Stimulated activated CD4-positive, alpha-beta T cell treated with anti-CD3 and anti-CD28 coated beads, Interleukin-12 subunit alpha, Interleukin-12 subunit beta, amount 100 ng/mL, for 48 hours (primary cell): ENCODE measurements around the gene KXD1.
"Not testable (repeated sequence)": the region's sequence is repeated elsewhere in the genome, so short reads cannot be mapped to it uniquely, and the experiment has no call there.

Experiments
- DNase-seq, 3 donors: peaks; one replicate each; pipeline ENCODE4 v3.0.0-alpha.2; 2020; ENCODE audit warnings: low read depth in 2 of 3, low spot score in 1 of 3

The KXD1 gene

DNA sequence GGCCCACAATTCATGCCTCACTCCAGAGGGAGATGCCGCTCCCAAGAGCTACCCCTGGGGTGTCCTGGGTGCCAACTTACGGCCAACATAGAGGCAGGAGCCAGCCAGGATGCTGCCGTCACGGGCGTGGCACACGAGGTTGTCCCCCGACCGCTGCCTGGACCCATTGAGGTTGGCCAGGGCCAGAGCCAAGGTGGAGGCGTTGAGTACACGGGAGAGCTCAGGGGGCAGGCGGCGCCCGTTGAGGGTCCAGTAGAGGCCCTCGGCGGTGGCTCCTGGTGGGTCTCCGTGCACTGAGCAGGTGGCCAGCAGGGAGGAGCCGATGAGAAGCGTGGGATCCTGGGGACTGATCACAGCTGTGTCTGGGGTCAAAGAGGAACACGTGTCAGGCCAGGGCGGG, 41.8 kb downstream of the KXD1 start:
- DNase-seq, result no peak

DNA sequence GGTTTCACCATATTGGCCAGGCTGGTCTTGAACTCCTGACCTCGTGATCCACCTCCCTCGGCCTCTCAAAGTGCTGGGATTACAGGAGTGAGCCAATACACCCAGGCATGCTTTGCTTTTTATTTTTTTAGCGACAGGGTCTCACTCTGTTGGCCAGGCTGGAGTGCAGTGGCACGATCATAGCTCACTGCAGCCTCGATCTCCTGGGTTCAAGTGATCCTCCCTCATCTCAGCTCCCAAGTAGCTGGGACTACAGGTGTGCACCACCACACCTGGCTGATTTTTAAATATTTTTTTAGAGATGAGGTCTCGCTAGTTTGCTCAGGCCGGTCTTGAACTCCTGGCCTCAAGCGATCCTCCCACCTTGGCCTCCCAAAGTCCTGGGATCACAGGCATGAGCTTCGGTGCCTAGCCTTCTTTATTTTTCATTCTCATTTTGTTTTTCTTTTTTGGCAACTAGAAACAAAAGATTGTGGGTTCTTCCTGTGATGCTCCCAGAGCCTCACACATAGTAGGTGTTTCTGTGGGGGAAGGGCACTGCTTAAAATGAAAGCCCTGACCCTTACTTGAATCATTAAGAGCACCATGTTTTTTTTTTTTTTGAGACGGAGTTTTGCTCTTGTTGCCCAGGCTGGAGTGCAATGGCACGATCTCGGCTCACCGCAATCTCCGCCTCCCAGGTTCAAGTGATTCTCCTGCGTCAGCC, 43.2 kb downstream of the KXD1 start:
- not testable (repeated sequence) for DNase-seq

DNA sequence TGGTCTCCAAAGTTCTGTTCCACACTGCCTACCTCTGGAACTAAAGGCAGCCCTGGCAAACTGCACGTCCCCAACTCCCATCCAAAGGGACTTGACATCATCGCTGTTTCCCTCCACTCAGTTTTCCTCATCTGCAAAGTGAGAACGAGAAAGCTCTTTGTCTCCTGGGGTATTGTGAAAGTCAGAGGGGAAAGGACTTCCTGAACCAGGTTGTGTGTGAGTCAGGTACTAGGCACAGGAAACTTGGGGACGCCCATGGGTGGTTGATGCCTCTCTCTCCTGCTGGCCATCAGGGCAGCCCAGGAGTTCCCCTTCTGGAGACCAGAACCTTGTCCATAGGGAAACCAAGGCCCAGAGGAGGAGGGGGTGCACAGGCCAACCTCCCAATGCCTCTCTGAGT, 44.2 kb downstream of the KXD1 start:
- DNase-seq, result no peak

DNA sequence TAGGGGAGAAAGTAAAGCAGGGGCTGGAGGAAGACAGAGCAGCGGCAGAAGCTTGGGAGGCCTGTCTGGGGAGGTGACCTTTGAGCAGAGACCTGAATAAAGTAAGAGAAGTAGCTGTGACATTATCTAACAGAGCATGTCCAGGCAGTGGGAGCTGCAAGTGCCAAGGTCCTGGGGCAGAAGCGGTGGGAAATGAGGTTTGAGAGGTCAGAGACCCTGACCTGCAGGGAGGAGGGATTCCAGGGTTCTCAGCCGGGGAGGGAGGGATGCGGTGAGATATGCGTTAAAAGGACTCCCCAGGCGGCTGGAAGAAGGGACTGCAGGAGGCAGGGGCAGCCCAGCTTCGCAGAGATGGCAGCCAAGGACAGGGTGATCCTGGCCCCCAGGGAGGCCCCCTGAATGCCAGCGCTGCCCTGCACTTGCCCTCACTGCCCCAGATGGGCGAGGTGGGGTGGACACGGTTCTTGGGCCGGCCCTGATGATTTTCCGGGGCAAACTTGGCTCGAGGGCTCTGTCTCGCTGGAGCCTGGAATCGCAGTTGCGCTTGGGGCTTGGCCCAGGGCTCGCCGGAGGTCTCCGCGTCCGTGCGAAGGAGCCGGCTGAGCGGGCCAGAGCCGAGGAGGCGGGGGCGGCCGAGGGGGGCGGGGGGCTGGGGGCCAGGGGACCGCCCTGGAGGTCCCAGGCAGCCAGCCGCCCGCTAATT, 45.7 kb downstream of the KXD1 start:
- DNase-seq, result no peak

DNA sequence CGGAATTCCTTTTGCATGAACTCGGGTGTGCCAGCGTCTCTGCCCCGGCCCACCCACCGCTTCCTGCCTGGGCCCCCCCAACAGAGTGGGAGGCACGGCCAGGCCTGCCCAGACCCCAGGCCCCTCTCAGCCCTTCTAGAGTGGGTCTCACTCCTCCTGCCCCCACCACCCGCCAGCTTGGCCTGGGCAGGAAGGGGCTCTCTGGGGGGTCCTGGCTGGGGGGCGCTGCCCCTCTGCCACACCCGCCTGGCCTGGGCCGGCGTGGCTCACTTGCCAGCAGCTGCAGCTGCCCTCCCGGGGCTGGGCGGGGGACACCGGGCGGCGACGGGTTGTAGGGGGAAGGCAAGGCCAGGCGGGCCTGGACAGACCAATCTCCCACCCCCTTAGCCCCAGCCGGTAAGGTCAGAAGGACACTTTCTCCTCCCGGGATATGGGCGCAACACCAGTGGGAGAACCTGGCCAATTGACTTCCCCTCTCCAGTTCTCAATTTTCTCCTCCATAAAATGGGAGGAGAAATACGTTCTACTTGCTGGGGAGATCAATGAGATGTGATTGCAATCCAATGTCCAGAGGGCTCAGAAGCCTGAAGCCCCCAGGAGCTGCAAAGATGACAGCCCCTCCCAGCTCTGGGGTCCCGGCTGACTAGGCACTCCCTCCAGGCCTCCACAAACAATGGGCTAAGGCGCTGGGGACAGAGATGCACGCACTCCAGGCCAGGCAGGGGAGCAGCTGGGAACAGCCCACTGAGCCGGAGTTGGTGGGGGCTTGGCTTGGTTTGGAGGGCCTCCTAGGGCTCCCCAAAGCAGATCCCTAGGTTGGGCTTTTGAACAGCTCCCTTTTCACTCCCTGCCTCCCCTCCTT, 46.5 kb downstream of the KXD1 start:
- no peak for DNase-seq

DNA sequence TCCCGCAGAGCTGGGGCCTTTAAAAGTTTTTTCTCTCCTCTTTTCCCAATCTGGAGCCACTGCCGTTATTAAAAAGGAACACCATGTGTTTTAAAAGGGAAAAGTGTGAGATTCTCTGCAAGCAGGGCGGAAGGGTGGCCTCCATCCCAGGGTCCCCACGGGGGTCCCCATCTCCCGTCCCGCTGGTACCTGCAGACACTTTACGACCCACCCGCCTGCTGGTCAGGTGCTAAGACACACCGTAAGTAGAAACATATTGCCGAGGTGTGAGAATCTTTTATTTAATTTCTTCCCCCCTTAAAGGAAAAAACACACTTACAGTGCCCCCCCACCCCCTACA, 47.1 kb downstream of the KXD1 start:
- DNase-seq, result no peak

DNA sequence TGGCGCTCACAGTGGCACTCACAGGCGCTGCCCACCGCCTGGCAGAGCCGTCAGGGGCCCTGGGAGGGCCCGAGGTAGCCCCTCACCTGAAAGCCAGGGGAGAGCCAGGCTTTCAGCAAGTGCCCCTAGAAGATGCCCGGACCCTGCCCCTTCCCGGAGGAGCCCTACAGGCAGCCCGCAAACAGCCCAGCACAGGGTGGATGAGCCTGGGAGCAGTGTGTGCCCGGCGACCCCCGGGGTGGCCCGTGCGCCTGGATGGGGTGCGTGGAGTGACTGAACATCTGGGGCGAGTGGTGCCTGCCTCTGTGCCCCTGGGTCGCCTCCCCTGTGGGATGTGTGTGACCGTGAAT, 47.5 kb downstream of the KXD1 start:
- DNase-seq, result no peak

DNA sequence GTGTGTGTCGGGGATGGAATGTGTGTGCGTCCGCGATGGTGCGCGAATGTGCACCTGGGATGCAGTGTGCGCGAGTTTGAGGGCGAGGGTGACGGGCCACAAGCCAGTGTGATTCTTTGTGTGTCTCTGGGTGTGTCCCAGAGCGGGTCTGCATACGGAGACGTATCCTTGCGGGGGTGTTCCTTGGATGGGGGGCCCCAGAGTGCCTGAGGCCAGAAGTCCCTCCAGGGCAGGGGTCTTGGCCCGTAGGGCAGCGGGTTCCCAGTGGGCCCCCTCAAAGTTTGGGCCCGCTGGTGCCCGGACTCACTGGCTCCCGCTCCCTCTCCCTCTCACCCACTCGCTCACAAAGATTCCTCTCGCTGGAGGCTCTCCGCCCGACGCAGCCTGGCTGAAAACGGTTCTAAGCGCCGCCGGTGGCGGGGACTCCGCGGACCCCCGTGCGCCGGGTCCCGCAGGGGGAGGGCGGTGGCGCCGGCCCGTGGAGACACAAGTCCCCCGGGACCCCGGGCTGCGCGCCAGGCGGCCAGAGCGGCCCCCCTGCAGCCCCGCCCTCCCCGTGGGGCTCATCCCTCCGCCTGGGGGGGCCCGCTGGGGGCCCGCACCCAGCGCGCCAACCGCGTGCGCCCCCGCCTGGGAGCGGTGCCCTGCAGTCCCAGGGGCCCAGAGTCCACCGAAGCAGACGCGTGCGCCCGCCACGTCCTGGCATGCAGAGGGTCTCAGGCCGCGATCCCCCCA, 48.0 kb downstream of the KXD1 start:
- no peak for DNase-seq

DNA sequence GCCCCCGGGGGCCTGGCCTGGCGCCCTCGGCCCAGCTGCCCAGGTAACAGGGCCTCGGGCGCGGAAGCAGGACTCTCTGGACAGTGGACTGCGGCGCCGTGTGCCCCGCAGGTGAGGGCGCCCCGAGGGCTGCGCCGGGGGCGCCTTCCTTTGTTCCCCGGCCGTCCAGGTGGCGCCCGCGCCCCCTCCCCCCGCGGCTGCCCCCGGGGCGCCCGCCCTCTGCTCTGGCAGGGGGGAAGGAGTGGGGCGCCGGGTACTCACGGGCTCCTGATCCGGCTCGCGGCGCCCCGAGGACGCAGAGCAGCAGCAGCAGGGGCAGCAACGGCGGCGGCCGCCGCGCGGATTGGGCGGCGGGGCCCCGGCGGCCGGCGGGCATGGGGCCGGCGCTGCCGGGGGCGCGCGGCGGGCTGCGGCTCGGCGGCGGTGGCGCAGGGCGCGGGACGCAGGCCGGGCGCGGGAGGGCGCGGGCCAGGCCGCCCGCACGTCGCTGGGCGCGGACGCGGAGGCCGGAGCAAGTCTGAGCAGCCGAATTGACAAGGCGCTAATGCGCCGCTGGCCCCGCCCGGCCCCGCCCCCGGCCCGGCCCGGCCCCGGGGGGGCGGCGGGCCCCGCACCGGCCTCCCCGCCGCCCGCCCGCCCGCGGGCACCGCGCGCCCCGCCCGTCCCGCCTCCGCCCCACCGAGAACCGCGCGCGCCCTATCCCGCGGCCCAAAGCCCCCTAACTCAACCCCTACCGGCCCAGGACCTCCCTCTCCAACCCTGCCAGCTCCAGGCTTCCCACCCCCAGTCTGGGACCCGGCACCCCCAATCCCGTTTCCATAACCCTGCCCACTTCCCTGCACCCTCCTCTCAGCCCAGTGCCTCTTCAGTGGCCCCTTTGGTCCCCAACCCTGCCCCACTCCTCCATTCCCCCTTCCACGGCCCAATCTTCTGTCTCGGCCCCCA, 48.9 kb downstream of the KXD1 start, which contains the start of gene CRLF1:
Gene CRLF1, minus strand, starts transcription at position 519 of the 945 bp plus-strand sequence. Its CDS starts 143 bp downstream, at position 376.
- no peak for DNase-seq

DNA sequence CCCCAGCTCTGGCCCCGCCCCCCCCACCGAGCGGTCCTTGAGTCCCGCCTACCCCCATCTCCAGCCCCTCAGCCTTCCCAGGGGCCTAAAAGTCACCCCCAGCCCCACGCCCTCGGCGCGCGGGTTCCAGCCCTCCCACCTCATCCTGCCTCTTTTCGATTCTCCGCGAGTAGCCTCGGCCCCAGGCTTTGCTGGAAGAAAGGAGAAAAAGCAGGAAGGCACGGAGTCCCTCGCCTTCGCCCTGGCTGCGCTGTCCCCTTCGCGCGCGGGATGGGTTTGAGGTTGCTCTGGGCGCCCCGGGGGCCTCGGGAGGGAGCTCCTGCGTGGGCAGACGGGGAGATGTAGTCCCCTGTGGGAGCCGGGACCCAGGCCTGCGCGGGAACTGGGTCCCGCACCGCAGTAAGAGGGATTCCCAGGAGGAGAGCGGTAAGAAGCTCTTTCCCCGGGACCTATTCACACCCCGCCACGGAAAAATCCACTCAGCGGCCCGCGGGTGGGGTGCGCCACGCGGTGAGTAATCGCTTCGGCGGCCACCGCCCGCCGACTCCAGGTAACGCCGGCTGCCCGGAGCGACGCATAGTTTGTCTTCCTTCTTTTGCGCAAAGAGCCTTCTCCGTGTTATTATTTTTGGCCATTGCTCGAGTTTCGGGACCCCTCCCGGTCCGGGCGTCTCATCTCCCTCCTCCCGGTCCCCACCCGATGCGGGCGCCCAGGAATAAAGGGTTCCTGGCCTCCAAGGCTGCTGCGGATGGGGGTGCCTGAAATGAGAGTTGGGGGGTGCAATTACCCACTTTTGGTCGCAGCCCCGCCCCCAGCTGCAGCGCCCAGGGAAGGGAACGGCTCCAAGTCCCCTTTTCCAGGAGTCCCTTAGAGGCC, 49.8 kb downstream of the KXD1 start:
- no peak for DNase-seq

DNA sequence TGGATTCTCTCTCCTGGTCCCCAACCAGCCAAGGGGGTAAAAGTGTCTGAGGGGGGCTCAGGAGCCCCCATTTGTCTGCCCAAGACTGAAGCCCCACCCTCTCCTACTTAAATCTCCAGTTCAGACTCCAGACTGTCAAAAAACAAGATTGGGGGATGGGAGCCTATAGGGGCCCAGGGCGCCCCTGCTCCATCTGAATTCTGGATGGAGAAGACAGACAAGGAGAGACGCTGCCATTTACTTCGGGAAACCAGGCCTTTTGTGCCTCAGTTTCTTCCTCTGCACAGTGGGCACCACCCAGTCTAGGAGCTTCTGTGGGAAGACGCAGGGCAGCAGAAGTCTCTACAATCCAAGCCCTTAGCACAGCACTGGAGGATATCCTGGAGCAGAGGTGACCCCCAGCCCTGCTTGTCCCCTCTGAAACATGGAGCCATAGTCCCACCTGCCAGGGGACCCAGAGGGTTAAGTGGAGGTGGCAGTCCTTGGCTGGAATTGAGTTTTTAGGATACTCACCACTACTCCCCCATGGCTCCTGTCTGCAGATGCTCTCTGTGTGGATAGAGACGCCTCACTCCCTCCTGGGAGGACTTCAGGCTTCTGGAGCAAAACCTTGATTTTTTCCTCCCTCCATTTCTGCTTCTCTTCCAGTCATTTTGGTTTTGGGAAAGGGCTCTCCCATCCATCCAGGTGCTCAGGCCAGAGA, 50.6 kb downstream of the KXD1 start:
- no peak for DNase-seq

DNA sequence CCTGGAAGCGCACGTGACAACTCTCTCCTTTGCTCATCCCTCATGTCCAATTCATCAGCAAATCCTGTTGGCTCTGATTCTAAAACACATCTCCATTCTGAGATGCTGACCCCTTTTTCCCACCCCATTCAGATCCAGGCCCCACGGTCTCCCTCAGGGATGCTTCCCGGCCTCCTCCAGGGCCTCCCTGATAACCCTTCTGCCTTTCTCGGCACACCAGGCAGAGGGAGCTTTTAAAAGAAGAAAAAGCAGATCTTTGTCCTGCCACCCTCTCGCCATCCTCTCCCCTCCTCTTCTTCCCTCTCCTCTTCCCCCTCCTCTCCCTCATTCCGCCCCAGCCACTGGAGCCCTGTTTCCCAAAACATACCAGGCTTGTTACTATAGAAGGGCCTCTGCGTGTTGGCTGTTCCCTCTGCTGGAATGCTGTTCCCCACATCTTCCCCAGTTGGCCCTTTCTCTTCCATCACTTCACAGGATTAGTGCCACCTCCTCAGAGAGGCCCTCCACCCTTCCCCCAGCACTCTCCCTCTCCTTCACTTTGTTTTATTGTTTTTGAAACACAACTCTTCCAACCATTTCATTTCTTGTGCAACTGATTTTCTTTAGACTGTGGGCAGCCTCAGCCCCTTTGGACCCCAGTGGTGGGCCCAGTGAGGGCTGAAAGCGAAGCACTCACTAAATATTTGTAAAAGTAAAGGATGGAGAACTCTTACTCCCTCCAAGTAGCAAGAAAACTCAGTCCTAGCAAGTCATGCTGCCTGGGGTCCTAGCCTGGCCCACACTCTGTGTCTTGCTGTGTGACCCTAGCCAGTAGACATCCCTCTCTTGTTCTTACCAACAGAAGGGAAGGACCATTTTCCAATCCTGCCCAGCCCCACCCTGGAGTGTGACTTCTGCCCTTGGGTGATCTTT, 51.4 kb downstream of the KXD1 start:
- no peak for DNase-seq

DNA sequence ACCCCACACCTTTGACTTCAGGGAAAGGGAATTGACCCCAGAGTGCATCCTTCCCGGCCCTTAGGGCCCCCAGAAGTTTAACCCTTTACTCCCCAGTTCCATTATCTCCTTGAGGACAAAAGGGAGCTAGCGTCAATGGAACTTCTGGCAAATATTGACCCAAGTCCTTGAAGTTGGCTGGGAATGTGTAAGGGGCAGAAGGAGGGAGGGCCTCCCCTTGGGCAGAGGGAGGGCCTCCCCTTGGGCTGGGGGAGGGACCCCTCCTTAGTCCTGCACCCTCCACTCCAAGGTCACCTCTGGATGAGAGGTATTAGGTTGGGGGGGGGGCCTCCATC, 52.0 kb downstream of the KXD1 start:
- DNase-seq, result no peak

DNA sequence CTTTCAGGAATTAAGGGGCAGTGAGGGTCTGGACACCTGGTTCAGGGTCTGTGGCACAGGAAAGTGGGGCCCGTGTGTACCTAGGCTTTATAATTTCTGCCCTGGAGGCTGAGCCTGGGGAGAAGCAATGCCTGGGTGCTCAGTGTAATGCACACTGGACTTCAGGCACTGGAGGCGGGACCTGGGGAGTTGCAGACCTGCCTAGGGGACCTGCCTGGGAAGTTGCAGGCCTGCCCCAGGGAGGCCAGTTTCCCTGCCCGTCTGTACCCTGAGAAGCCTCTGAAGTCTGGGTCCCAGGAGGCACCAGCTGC, 52.5 kb downstream of the KXD1 start:
- DNase-seq, result no peak

DNA sequence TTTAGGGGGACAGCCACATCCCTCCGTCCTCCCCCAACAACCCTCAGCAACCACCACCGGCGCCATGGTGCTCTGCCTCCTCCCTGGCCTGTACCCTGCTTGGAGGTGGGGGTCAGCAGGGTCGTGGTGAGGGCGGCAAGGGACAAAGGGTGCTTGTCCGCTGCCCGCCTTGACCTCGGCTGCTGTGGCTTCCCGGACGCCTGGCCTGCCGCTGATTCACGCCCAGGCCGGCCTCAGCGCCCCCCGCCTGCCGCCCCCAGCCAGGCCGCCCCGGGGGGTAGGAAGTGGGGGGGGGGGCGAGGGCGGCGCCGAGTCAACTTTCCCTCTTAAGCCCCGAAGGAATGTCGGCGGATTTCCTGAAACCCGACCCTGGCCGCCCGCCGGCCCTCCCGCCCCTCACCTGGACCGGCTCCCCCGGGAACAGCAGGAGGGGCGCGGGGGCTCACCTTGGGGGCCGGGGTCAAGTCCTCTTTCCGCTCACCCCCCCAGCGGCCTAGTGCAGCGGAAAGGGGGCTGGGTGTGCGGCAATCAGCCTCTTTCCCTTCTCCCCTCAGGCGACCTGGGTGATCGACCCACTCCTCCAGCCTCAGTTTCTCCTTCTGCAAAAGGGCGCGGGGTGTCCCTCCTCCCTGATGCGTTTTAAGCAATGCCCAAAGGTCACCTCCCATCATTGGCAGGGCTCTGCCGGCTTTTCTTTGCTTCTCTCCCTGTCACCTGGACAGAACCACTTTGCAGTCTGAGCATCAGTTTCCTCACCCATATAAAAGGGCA, 53.1 kb downstream of the KXD1 start:
- no peak for DNase-seq

DNA sequence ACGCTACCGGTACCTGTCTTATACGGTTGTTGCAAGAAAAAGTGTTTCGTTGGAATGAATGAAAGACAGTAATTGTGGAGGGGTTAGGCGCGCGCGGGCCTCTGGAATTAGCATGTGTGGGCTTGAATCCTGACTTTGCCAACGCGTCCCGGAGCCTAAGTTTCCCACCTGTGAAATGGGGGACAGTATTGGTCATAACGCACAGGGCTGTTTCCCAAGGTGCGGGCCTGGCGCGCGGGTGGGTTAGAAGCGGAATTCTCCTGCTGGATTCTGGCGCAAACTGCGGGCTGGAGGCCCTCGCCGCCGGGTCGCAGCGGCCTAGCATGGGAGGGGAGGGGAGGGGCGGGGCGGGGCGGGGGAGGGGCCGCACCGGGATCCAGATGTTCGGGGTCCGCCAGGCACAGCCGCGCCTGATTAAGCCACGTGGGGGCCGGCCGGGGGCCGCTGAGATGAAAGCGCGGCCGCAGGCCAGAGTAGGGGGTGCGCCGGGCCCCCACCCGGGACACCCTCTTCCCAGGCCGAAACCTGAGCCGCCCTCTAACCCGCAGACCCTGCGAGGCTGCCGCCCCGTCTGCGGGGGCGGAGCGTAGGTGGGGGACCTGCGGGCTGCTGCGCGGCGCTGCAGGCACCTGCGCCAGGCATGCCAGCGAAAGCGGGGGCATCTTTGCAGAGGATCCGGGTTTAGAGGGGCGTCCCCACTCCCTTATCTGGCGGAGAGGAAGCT, 53.8 kb downstream of the KXD1 start:
- no peak for DNase-seq
